ENCODE results near the gene TPCN1.

DNA sequence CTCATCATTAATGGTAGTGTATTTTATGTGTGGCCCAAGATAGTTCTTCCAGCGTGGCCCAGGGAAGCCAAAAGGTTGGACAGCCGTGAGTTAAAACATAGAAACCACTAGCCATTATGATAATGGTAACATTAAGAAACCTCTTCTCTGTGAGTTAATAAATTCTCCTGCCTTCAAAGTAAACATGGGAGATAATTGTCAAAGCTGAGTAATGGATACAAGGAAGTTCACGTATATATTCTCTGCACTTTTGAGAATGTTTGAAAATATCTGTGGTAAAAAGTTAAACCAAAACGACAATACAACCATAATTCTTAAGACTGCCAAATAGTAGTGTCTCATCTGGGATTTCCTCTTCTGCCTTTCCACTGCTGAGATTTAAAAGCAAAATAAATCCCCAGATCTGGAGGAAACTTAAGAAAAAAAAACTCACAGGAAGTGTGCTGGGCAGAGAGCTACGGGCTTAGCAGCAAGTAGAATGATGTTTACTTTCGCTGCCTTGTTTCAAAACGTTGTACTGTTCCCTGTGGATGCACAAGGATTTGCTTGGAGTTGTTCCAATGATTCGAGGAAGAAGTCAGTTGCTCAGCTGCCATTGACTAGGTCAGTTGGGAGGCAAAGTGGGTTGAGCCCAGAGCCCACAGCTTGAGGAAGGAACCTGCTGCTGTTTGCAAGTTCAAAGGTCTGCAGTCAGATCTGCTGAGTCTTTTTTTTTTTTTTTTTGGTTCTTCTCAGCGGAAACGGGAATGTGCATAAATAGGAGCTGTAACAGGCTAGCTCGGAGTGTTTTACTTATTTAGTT, 1.7 kb downstream of the TPCN1 start:
- TF ChIP-seq, protein P1, sequence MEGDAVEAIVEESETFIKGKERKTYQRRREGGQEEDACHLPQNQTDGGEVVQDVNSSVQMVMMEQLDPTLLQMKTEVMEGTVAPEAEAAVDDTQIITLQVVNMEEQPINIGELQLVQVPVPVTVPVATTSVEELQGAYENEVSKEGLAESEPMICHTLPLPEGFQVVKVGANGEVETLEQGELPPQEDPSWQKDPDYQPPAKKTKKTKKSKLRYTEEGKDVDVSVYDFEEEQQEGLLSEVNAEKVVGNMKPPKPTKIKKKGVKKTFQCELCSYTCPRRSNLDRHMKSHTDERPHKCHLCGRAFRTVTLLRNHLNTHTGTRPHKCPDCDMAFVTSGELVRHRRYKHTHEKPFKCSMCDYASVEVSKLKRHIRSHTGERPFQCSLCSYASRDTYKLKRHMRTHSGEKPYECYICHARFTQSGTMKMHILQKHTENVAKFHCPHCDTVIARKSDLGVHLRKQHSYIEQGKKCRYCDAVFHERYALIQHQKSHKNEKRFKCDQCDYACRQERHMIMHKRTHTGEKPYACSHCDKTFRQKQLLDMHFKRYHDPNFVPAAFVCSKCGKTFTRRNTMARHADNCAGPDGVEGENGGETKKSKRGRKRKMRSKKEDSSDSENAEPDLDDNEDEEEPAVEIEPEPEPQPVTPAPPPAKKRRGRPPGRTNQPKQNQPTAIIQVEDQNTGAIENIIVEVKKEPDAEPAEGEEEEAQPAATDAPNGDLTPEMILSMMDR (conservative IDR thresholded peaks at IDR 0.05 in 1 of 2, IDR thresholded peaks at IDR 0.05 in 1 of 2; ENCODE audit: low read depth in 1 of 2, low read length in 2 of 2), result no peak
- no peak for TF ChIP-seq EZH2 (IDR thresholded peaks at IDR 0.05; ENCODE audit: low read length, missing control alignments)
